OCI-LY3 (cell line): ENCODE data around the gene ROCK2.

Experiments
- CTCF ChIP-seq: fragments of 200-600, 300-600 bp; sonication (generic); IDR thresholded peaks from 2 replicates; pipeline ENCODE4 v1.5.1; 2014; ENCODE audit warnings: antibody characterized with exemption, low read length, low read depth
- EZH2phosphoT487 ChIP-seq: fragments of 200-600 bp; shearing (Covaris generic); IDR thresholded peaks from 2 replicates; pipeline ENCODE4 v1.6.1; 2018; ENCODE audit warnings: antibody characterized with exemption, mixed run types, low read depth

- TF ChIP-seq CTCF (no peak), EZH2phosphoT487 (no peak)
These were observed 5.9 kb downstream of the ROCK2 start for GRCh38 chr2:11338580-11338979.
